ENCODE results near the gene EIF4G3. TPM values are rescaled to one million over a fixed set of nuclear protein-coding genes. Genes with fewer than 3 reads are reported as not detected.

EIF4G3 gene
- total RNA-seq, 1 donor from 2014 or later = 81.3 TPM

GRCh38 chr1:21052034-21052433 lies 124.7 kb downstream of the EIF4G3 start:
- ATAC-seq (ENCODE audit: low read depth) = no peak
- Mint-ChIP-seq H3K27ac (peak overlapping the region; percentile 30), H3K27me3 (no peaks in the 10 kb centered on the region), H3K4me1 (peaks cover 17% of the 10 kb centered on the region), H3K36me3 (ENCODE audit: low read depth) (peaks cover 7% of the 10 kb centered on the region), H3K4me3 (no peak overlapping the region), H3K9me3 (no peaks in the 10 kb centered on the region)
- ChIA-PET CTCF (no interaction called here), POLR2A (no interaction called here)
- intact Hi-C loops (cut with micrococcal nuclease) = no loop called here
- no peak for DNase-seq
- no peak for TF ChIP-seq CTCF (IDR thresholded peaks at IDR 0.05)

DNA sequence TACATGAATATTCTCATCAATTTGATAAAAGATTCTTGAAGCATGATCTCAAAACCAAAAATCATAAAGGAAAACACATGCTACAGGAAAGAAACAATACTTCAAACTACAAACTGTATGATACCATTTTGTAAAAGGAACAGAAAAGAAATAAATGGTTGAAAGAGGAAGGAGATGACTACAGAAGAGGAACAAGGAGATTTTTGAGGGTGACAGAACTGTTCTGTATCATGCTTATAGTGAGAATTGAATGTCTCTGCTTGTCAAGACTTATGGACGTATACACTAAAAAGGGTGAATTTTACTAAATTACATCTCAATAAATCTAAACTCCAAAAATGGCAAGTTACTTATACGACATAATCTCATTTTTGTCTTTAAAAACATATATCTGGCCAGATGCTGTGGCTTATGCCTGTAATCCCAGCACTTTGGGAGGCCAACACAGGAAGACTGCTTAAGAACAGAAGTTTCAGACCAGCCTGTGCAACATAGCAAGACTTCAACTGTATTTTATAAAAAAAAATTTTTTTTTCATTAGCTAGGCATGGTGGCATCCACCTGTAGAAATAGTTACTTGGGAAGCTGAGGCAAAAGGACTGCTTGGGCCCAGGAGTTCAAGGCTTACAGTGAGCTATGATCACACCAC lies 125.4 kb downstream of the EIF4G3 start:
- no peak for TF ChIP-seq CTCF (IDR thresholded peaks at IDR 0.05)
- ATAC-seq (ENCODE audit: low read depth) (peak; percentile 56), DNase-seq (no peak)
- intact Hi-C loops (cut with micrococcal nuclease) = loop anchor here (2.0 kb wide), 1 partner anchor 14 kb away; no protein-coding TSS in a partner anchor
- Mint-ChIP-seq H3K9me3 (no peaks in the 10 kb centered on the region), H3K4me1 (peaks cover 17% of the 10 kb centered on the region), H3K36me3 (ENCODE audit: low read depth) (peaks cover 7% of the 10 kb centered on the region), H3K27me3 (no peaks in the 10 kb centered on the region), H3K4me3 (no peak overlapping the region), H3K27ac (peak overlapping the region; percentile 8)
- ChIA-PET CTCF (no interaction called here), POLR2A (no interaction called here)

DNA sequence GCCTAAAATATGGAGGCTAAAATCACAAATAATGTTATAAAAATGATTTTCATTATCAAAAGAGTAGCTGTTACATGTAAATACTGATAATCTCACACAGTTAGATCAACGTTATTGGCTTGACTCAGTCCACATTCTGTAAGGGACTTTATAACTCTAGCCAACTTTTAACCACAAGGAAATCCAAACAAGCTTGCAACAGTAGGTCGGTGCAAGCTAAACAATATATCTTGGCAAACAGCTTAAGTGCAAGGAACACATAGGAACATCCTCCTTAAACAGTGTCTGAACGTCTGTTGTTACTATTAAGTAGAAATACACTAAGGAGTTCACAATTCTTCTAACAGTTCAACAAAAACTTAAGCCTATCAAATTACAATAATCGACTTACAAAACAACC lies 126.7 kb downstream of the EIF4G3 start:
- ATAC-seq (ENCODE audit: low read depth) (no peak), DNase-seq (no peak)
- no peak overlapping the region for H3K27ac Mint-ChIP-seq
- H3K27me3 Mint-ChIP-seq = no peaks in the 10 kb centered on the region
- peaks cover 17% of the 10 kb centered on the region for H3K4me1 Mint-ChIP-seq
- POLR2A ChIA-PET = no interaction called here
- no peak for TF ChIP-seq CTCF (IDR thresholded peaks at IDR 0.05)
- no peak overlapping the region for H3K4me3 Mint-ChIP-seq
- H3K36me3 Mint-ChIP-seq (ENCODE audit: low read depth) = peaks cover 11% of the 10 kb centered on the region
- CTCF ChIA-PET = no interaction called here
- no peaks in the 10 kb centered on the region for H3K9me3 Mint-ChIP-seq
- intact Hi-C loops (cut with micrococcal nuclease) = loop anchor here (2.0 kb wide), 1 partner anchor 15 kb away; no protein-coding TSS in a partner anchor

DNA sequence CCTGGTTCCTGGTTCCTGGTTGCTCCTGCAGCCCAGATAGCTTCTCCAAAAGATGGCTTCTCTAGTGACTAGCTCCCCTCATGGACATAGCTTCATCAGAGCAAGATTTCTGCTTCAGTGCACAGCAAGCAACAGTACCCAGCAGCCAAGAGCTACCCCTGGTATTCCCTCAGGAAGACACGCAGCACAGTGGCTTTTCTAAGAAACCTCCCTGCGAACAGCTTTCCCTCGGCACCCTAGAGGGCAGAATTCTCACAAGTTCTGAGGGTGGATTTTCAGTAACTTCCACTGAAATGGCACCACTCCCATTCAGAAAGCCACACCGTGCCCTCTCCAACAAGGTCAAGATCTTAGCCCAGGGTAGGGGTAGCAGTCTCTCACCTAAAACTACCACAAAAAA lies 128.2 kb downstream of the EIF4G3 start:
- H3K4me1 Mint-ChIP-seq = peaks cover 19% of the 10 kb centered on the region
- no peak for TF ChIP-seq CTCF (IDR thresholded peaks at IDR 0.05)
- DNase-seq (no peak), ATAC-seq (ENCODE audit: low read depth) (no peak)
- ChIA-PET POLR2A (no interaction called here), CTCF (interaction anchor here (0.6 kb wide), 1 partner anchor 148 kb away, joined by 3 read pairs; no protein-coding TSS in a partner anchor)
- peaks cover 17% of the 10 kb centered on the region for H3K36me3 Mint-ChIP-seq (ENCODE audit: low read depth)
- H3K27ac Mint-ChIP-seq = no peak overlapping the region
- H3K9me3 Mint-ChIP-seq = no peaks in the 10 kb centered on the region
- no peaks in the 10 kb centered on the region for H3K27me3 Mint-ChIP-seq
- no peak overlapping the region for H3K4me3 Mint-ChIP-seq
- intact Hi-C loops (cut with micrococcal nuclease) = no loop called here

DNA sequence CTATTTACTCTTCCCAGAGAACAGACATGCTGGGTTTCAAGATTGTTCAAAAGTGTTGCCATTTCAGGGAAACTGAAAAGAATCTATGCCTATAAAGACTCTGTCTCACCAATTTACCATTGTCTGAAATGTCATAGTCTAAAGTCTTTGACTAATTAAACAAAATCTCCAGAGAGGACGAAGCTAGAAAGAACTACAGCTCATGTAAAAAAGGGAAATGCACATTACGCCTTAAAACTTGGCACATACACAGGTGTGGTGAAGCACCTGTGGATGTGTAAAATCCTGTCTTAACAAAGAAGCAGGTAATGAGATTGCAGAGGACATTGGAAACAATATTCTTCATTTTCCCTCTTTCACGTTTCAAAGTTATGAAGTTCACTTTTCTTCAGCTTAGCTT lies 130.6 kb downstream of the EIF4G3 start:
- ATAC-seq (ENCODE audit: low read depth) = no peak
- peaks cover 33% of the 10 kb centered on the region for H3K36me3 Mint-ChIP-seq (ENCODE audit: low read depth)
- DNase-seq = no peak
- intact Hi-C loops (cut with micrococcal nuclease) = no loop called here
- H3K4me3 Mint-ChIP-seq = no peak overlapping the region
- CTCF ChIA-PET = interaction anchor here (0.9 kb wide), 1 partner anchor 11 kb away, joined by 3 read pairs; no protein-coding TSS in a partner anchor
- no peak for TF ChIP-seq CTCF (IDR thresholded peaks at IDR 0.05)
- H3K27me3 Mint-ChIP-seq = no peaks in the 10 kb centered on the region
- no peaks in the 10 kb centered on the region for H3K9me3 Mint-ChIP-seq
- peaks cover 20% of the 10 kb centered on the region for H3K4me1 Mint-ChIP-seq
- POLR2A ChIA-PET = no interaction called here
- H3K27ac Mint-ChIP-seq = no peak overlapping the region
